Prostate gland (tissue), 2 donors: Measurements from ENCODE around the gene AOPEP. TPM values are rescaled to one million over a fixed set of nuclear protein-coding genes. Genes with fewer than 3 reads are reported as not detected.

ENCODE experiments used
- DNase-seq: peaks from one replicate; pipeline ENCODE4 v3.0.0-alpha.2; 2019; ENCODE audit warnings: low spot score
- H3K27ac ChIP-seq, 2 donors: fragments of 200-600 bp; sonication (generic); 2 replicates each; pipeline ENCODE4 v1.5.1; 2017 to 2019
- H3K27me3 ChIP-seq: fragments of 200-600 bp; sonication (generic); replicated peaks from 2 replicates; pipeline ENCODE4 v1.5.1; 2019; ENCODE audit not compliant: insufficient read depth
- H3K36me3 ChIP-seq, 2 donors: fragments of 200-600 bp; sonication (generic); 1 replicate in 1 of 2; 2 replicates in 1 of 2; pipeline versions ENCODE4 v1.5.1 to v1.8.1; 2017 to 2019
- H3K4me1 ChIP-seq: fragments of 200-600 bp; sonication (generic); replicated peaks from 2 replicates; pipeline ENCODE4 v1.5.1; 2019
- H3K4me3 ChIP-seq, 2 donors: fragments of 200-600 bp; sonication (generic); 2 replicates each; pipeline ENCODE4 v1.5.1; 2017 to 2019
- H3K9me3 ChIP-seq: fragments of 200-600 bp; sonication (generic); 2 replicates; pipeline ENCODE4 v1.5.1; 2017
- POLR2A ChIP-seq: fragments of 450-650 bp; IDR thresholded peaks from one replicate; pipeline ENCODE4 v1.6.1; 2016; ENCODE audit warnings: antibody characterized with exemption, mild to moderate bottlenecking
- POLR2AphosphoS5 ChIP-seq: sonication (generic); formaldehyde crosslinking; IDR thresholded peaks from one replicate; pipeline ENCODE4 v1.6.1; 2017; ENCODE audit warnings: antibody characterized with exemption
- WGBS: methylation state at CpG from one replicate; pipeline ENCODE4 v1.1.5; 2018; 5-methylcytosine and 5-hydroxymethylcytosine counted together
- intact Hi-C: fragments of 100-400 bp; cut with DNase I; formaldehyde crosslinking; loops from one replicate; pipeline ENCODE4 v1.14.2; 2022
- total RNA-seq, 2 donors: library from RNA; depleted of rRNA; stranded (reverse); fragments of >200 nt; gene quantifications; one replicate each; pipeline ENCODE4 v1.1.0, GENCODE V29; 2016
- TF ChIP-seq, protein P1 (sequence below), 4 experiments: fragments of 200-600 bp in 2 of 4; fragments of 450-650 bp in 2 of 4; sonication (generic) in 2 of 4; IDR thresholded peaks; 1 replicate in 3 of 4; 2 replicates in 1 of 4; pipeline ENCODE4 v1.5.1; 2016 to 2019; ENCODE audit warnings: antibody characterized with exemption in 4 of 4, mild to moderate bottlenecking in 2 of 4, moderate library complexity in 2 of 4

The AOPEP gene
- total RNA-seq, 2 donors from 2014 or later = 107 to 188 TPM

DNA sequence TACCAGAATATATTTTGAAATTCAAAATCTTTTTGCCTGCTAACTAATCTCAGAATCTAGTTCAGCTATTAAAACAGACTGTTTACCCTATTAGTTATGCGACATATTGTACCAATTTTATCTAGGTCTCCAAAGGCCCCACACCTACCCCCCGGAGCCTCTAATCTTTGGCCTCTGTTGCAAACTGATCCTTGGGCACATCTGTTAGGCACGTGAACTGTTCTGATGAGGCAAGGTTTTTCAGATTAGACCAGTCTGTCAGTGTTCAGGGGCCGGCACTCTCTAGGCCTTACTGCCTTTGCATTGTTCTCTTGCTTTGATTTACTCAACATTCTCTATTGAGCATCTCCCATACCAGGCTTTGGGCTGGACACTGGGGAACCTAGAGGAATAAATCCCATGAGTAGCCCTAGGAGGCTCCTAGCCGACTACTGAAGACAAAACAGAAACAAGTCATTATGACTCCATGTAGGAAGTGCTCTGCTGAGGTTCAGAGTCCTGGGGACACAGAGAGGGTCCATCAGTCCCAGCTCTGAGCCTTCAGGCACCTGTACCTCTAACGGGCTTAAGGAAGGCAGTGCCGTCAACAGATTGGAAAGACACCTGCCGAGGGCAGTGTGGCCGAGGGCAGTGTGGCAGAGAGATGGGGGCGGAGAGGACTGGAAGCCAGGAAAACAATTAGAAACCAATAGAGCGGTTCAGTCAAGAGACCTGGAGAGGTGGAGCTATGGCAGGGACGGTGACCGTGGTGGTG, 245.1 kb downstream of the AOPEP start:
- DNase-seq = no peak
- no peaks in the 10 kb centered on the region for H3K27me3 ChIP-seq
- WGBS = 93% methylated on average over 13 of the region's 13 CpGs
- H3K4me3 ChIP-seq = no peak overlapping the region
- H3K9me3 ChIP-seq = no peaks in the 10 kb centered on the region
- TF ChIP-seq POLR2AphosphoS5 = no peak
- TF ChIP-seq, protein P1, sequence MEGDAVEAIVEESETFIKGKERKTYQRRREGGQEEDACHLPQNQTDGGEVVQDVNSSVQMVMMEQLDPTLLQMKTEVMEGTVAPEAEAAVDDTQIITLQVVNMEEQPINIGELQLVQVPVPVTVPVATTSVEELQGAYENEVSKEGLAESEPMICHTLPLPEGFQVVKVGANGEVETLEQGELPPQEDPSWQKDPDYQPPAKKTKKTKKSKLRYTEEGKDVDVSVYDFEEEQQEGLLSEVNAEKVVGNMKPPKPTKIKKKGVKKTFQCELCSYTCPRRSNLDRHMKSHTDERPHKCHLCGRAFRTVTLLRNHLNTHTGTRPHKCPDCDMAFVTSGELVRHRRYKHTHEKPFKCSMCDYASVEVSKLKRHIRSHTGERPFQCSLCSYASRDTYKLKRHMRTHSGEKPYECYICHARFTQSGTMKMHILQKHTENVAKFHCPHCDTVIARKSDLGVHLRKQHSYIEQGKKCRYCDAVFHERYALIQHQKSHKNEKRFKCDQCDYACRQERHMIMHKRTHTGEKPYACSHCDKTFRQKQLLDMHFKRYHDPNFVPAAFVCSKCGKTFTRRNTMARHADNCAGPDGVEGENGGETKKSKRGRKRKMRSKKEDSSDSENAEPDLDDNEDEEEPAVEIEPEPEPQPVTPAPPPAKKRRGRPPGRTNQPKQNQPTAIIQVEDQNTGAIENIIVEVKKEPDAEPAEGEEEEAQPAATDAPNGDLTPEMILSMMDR (IDR thresholded peaks at IDR 0.05) = no peak
- no peak for TF ChIP-seq POLR2A
- H3K4me1 ChIP-seq = no peaks in the 10 kb centered on the region
- H3K36me3 ChIP-seq = no peaks in the 10 kb centered on the region
- intact Hi-C loops = no loop called here
- no peak overlapping the region for H3K27ac ChIP-seq

DNA sequence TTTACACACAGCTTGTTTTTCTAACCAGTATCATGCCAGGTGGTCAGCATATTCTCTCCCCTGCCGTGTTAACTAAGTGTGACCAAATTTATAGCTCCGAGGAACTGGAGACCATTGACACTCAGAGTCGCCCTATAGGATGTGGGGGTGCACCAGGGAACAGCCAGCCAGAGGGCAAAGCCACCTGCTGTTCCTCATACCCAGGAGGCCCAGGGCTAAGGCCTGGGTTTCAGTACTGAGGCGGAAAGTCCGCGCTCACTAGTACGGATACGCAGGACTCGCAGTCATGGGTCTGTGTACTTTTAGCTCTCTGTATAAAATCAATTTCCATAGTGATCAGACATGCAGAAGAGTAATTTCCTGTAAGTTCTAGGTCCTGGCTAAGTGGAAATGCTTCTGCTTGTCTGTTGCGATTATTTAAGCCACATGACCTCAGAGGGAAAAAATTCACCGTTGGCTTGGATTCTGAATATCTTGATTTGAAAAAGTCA, 247.0 kb downstream of the AOPEP start:
- Histone ChIP-seq H3K4me3 (no peak overlapping the region), H3K27me3 (no peaks in the 10 kb centered on the region), H3K4me1 (no peaks in the 10 kb centered on the region), H3K27ac (no peak overlapping the region), H3K36me3 (no peaks in the 10 kb centered on the region), H3K9me3 (no peaks in the 10 kb centered on the region)
- no peak for DNase-seq
- TF ChIP-seq POLR2AphosphoS5 (no peak), POLR2A (no peak)
- TF ChIP-seq, protein P1 (IDR thresholded peaks at IDR 0.05) = no peak
- intact Hi-C loops = no loop called here
- 89% methylated on average over 11 of the region's 11 CpGs for WGBS

GRCh38 chr9:94974154-94974879, 247.8 kb downstream of the AOPEP start:
- Histone ChIP-seq H3K4me1 (no peaks in the 10 kb centered on the region), H3K9me3 (no peaks in the 10 kb centered on the region), H3K4me3 (no peak overlapping the region), H3K36me3 (no peaks in the 10 kb centered on the region), H3K27me3 (no peaks in the 10 kb centered on the region), H3K27ac (no peak overlapping the region)
- WGBS = 80% methylated on average over 10 of the region's 10 CpGs
- no peak for DNase-seq
- no peak for TF ChIP-seq POLR2AphosphoS5
- no peak for TF ChIP-seq POLR2A
- TF ChIP-seq, protein P1 (IDR thresholded peaks at IDR 0.05) = no peak
- intact Hi-C loops = no loop called here

- 95% methylated on average over 11 of the region's 11 CpGs for WGBS
- Histone ChIP-seq H3K4me3 (no peak overlapping the region), H3K4me1 (no peaks in the 10 kb centered on the region), H3K27me3 (no peaks in the 10 kb centered on the region), H3K36me3 (no peaks in the 10 kb centered on the region), H3K27ac (no peak overlapping the region), H3K9me3 (no peaks in the 10 kb centered on the region)
- intact Hi-C loops = no loop called here
- TF ChIP-seq POLR2A (no peak), POLR2AphosphoS5 (no peak)
- TF ChIP-seq, protein P1 (IDR thresholded peaks at IDR 0.05) = no peak
- DNase-seq = no peak
Measured at GRCh38 chr9:94975480-94975879, 249.0 kb downstream of the AOPEP start.
